Measurements from ENCODE around the gene ALB. TPM values are rescaled to one million over a fixed set of nuclear protein-coding genes. Genes with fewer than 3 reads are reported as not detected.

ALB gene
- total RNA-seq, 1 donor from 2014 or later: 0.09 TPM

DNA sequence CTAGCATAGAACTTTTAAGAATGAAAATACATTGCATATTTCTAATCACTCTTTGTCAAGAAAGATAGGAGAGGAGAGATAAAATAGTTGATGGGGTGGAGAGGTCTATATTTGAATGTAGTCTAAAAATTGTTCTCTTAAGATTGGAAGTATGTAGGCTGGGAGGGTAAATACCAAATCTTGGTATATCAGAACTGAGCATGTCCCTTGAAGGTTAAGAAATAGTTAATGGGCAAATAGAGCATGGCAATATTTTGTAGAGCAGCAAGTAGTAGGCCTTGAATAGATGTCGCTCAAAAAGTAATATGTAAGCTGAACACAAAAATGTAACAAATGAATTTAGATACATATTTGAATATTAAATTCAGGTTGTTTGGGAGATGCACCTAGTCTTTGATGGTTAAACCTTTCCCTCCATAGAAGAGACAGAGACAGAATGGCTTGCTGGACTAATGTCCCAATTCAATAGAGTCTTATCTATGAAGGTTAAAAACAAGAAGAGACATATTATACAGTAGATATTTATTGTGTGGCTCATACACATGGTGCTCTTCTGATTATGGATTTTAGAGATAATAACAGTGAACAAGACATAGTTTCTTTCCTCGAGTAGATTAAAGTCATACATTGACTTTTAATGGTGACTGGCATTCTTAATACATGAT lies 12.5 kb downstream of the ALB start:
- Histone ChIP-seq H3K4me3 (no peak overlapping the region), H3F3A (ENCODE audit: low read depth) (no peaks in the 10 kb centered on the region), H3K36me3 (no peaks in the 10 kb centered on the region), H3K4me2 (no peak overlapping the region), H2AFZ (replicated peaks) (no peak overlapping the region), H3K27ac (no peak overlapping the region), H3K4me1 (no peaks in the 10 kb centered on the region), H3K9me3 (ENCODE audit: low read depth) (no peaks in the 10 kb centered on the region), H3K9ac (no peak overlapping the region), H3K79me2 (ENCODE audit: low read depth) (no peaks in the 10 kb centered on the region), H4K20me1 (ENCODE audit: low read depth) (no peaks in the 10 kb centered on the region), H3K27me3 (no peaks in the 10 kb centered on the region)
- H3K4me3 Mint-ChIP-seq: no peak overlapping the region
- H3K36me3 Mint-ChIP-seq: no peaks in the 10 kb centered on the region
- TF ChIP-seq, protein P1, sequence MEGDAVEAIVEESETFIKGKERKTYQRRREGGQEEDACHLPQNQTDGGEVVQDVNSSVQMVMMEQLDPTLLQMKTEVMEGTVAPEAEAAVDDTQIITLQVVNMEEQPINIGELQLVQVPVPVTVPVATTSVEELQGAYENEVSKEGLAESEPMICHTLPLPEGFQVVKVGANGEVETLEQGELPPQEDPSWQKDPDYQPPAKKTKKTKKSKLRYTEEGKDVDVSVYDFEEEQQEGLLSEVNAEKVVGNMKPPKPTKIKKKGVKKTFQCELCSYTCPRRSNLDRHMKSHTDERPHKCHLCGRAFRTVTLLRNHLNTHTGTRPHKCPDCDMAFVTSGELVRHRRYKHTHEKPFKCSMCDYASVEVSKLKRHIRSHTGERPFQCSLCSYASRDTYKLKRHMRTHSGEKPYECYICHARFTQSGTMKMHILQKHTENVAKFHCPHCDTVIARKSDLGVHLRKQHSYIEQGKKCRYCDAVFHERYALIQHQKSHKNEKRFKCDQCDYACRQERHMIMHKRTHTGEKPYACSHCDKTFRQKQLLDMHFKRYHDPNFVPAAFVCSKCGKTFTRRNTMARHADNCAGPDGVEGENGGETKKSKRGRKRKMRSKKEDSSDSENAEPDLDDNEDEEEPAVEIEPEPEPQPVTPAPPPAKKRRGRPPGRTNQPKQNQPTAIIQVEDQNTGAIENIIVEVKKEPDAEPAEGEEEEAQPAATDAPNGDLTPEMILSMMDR (IDR thresholded peaks at IDR 0.05): no peak
- no peak for TF ChIP-seq EZH2 (IDR thresholded peaks at IDR 0.05)
- TF ChIP-seq EZH2phosphoT487 (IDR thresholded peaks at IDR 0.05): no peak
- DNase-seq (ENCODE audit: low spot score): no peak
- no peaks in the 10 kb centered on the region for H3K9me3 Mint-ChIP-seq
- H3K27ac Mint-ChIP-seq: no peak overlapping the region
- no peaks in the 10 kb centered on the region for H3K4me1 Mint-ChIP-seq
- H3K27me3 Mint-ChIP-seq (ENCODE audit: insufficient read depth, low read depth): peaks cover 3% of the 10 kb centered on the region

DNA sequence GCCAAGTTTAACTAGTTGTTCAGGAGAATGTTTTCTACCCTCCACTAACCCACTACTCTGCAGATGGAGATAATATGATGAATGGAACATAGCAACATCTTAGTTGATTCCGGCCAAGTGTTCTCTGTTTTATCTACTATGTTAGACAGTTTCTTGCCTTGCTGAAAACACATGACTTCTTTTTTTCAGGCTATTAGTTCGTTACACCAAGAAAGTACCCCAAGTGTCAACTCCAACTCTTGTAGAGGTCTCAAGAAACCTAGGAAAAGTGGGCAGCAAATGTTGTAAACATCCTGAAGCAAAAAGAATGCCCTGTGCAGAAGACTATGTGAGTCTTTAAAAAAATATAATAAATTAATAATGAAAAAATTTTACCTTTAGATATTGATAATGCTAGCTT lies 13.3 kb downstream of the ALB start:
- no peak overlapping the region for H2AFZ ChIP-seq (replicated peaks)
- H3K4me2 ChIP-seq: no peak overlapping the region
- Mint-ChIP-seq H3K27ac (no peak overlapping the region), H3K9me3 (no peaks in the 10 kb centered on the region), H3K36me3 (no peaks in the 10 kb centered on the region), H3K4me3 (no peak overlapping the region), H3K27me3 (ENCODE audit: insufficient read depth, low read depth) (peaks cover 3% of the 10 kb centered on the region), H3K4me1 (no peaks in the 10 kb centered on the region)
- H3K36me3 ChIP-seq: no peaks in the 10 kb centered on the region
- TF ChIP-seq, protein P1 (IDR thresholded peaks at IDR 0.05): no peak
- H3K4me1 ChIP-seq: no peaks in the 10 kb centered on the region
- no peak overlapping the region for H3K9ac ChIP-seq
- DNase-seq (ENCODE audit: low spot score): no peak
- H3K4me3 ChIP-seq: no peak overlapping the region
- H3K79me2 ChIP-seq (ENCODE audit: low read depth): no peaks in the 10 kb centered on the region
- H4K20me1 ChIP-seq (ENCODE audit: low read depth): no peaks in the 10 kb centered on the region
- H3K27ac ChIP-seq: no peak overlapping the region
- no peaks in the 10 kb centered on the region for H3K27me3 ChIP-seq
- no peaks in the 10 kb centered on the region for H3F3A ChIP-seq (ENCODE audit: low read depth)
- H3K9me3 ChIP-seq (ENCODE audit: low read depth): no peaks in the 10 kb centered on the region

DNA sequence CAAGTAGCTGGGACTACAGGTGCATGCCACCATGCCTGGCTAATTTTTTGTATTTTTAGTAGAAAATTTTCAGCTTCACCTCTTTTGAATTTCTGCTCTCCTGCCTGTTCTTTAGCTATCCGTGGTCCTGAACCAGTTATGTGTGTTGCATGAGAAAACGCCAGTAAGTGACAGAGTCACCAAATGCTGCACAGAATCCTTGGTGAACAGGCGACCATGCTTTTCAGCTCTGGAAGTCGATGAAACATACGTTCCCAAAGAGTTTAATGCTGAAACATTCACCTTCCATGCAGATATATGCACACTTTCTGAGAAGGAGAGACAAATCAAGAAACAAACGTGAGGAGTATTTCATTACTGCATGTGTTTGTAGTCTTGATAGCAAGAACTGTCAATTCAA lies 13.9 kb downstream of the ALB start:
- H3K36me3 Mint-ChIP-seq: no peaks in the 10 kb centered on the region

More for the DNA sequence above, 13.9 kb downstream of the ALB start:
- no peaks in the 10 kb centered on the region for H3K4me1 ChIP-seq
- H3K27ac ChIP-seq: no peak overlapping the region
- no peaks in the 10 kb centered on the region for H3K27me3 ChIP-seq
- no peaks in the 10 kb centered on the region for H4K20me1 ChIP-seq (ENCODE audit: low read depth)
- peaks cover 3% of the 10 kb centered on the region for H3K27me3 Mint-ChIP-seq (ENCODE audit: insufficient read depth, low read depth)
- H3K79me2 ChIP-seq (ENCODE audit: low read depth): no peaks in the 10 kb centered on the region
- H3K36me3 ChIP-seq: no peaks in the 10 kb centered on the region
- H3K4me1 Mint-ChIP-seq: no peaks in the 10 kb centered on the region
- TF ChIP-seq, protein P1 (IDR thresholded peaks at IDR 0.05): no peak
- no peak for TF ChIP-seq EZH2 (IDR thresholded peaks at IDR 0.05)
- TF ChIP-seq EZH2phosphoT487 (IDR thresholded peaks at IDR 0.05): no peak
- H3K9me3 ChIP-seq (ENCODE audit: low read depth): no peaks in the 10 kb centered on the region
- no peaks in the 10 kb centered on the region for H3K9me3 Mint-ChIP-seq
- H3K27ac Mint-ChIP-seq: no peak overlapping the region
- no peak overlapping the region for H3K4me3 Mint-ChIP-seq
- peak; percentile 23 for DNase-seq (ENCODE audit: low spot score)
- H3K4me3 ChIP-seq: no peak overlapping the region
- H3F3A ChIP-seq (ENCODE audit: low read depth): no peaks in the 10 kb centered on the region
- no peak overlapping the region for H2AFZ ChIP-seq (replicated peaks)
- no peak overlapping the region for H3K4me2 ChIP-seq
- no peak overlapping the region for H3K9ac ChIP-seq

Measured in neural progenitor cell (in vitro differentiated cells).